Smooth muscle cell (in vitro differentiated cells): Measurements from ENCODE around the gene C10orf90. TPM values are rescaled to one million over a fixed set of nuclear protein-coding genes. Genes with fewer than 3 reads are reported as not detected.
"Not testable (repeated sequence)": the region's sequence is repeated elsewhere in the genome, so short reads cannot be mapped to it uniquely, and the experiment has no call there.

ENCODE experiments used
- DNase-seq: peaks from one replicate; lab custom pipeline; 2025; ENCODE audit not compliant: unreplicated experiment; lab: John Stamatoyannopoulos, UW
- H2AFZ ChIP-seq: fragments of 200-600 bp; sonication (generic); 2 replicates; pipeline ENCODE4 v1.6.0; 2016; ENCODE audit warnings: antibody characterized with exemption, low read depth, mild to moderate bottlenecking
- H3F3A ChIP-seq: fragments of 200-600 bp; sonication (generic); 2 replicates; pipeline ENCODE4 v1.6.0; 2017; ENCODE audit warnings: antibody characterized with exemption, low read depth
- H3K27ac ChIP-seq: fragments of 200-600 bp; sonication (generic); 2 replicates; pipeline ENCODE4 v1.5.1; 2016; ENCODE audit warnings: low read depth, mild to moderate bottlenecking
- H3K27me3 ChIP-seq: fragments of 200-600 bp; sonication (generic); 2 replicates; pipeline ENCODE4 v1.6.1; 2016; ENCODE audit warnings: low read depth, mild to moderate bottlenecking
- H3K36me3 ChIP-seq: fragments of 200-600 bp; sonication (generic); 2 replicates; pipeline ENCODE4 v1.5.1; 2016; ENCODE audit warnings: low read depth
- H3K4me1 ChIP-seq: fragments of 200-600 bp; sonication (generic); 2 replicates; pipeline ENCODE4 v1.5.1; 2016; ENCODE audit warnings: low read depth
- H3K4me2 ChIP-seq: fragments of 200-600 bp; sonication (generic); 2 replicates; pipeline ENCODE4 v1.6.0; 2016; ENCODE audit warnings: mild to moderate bottlenecking
- H3K4me3 ChIP-seq: fragments of 200-600 bp; sonication (generic); 2 replicates; pipeline ENCODE4 v1.5.1; 2016; ENCODE audit warnings: mild to moderate bottlenecking
- H3K79me2 ChIP-seq: fragments of 200-600 bp; sonication (generic); 2 replicates; pipeline ENCODE4 v1.6.0; 2016; ENCODE audit warnings: low read depth, mild to moderate bottlenecking
- H3K9ac ChIP-seq: fragments of 200-600 bp; sonication (generic); 2 replicates; pipeline ENCODE4 v1.6.0; 2016; ENCODE audit warnings: low read depth
- H3K9me3 ChIP-seq: fragments of 200-600 bp; sonication (generic); replicated peaks from 2 replicates; pipeline ENCODE4 v1.5.1; 2016; ENCODE audit warnings: low read depth
- H4K20me1 ChIP-seq: fragments of 200-600 bp; sonication (generic); 2 replicates; pipeline ENCODE4 v1.6.0; 2016; ENCODE audit warnings: low read depth
- CTCF ChIP-seq: fragments of 200-600 bp; sonication (generic); IDR thresholded peaks from 2 replicates; pipeline ENCODE4 v1.5.1; 2017; ENCODE audit warnings: borderline replicate concordance, mild to moderate bottlenecking, antibody characterized with exemption; ENCODE audit not compliant: insufficient read depth, poor library complexity, severe bottlenecking
- WGBS: methylation state at CpG from one replicate; pipeline ENCODE4 v1.1.7; 2016; ENCODE audit warnings: low lambda C conversion rate; 5-methylcytosine and 5-hydroxymethylcytosine counted together
- polyA plus RNA-seq: library from polyadenylated mRNA; unstranded; fragments of >200 nt; fragmentation: Nextera tagmentation; extraction: Ambion mirVana; gene quantifications from 2 replicates; pipeline ENCODE4 v1.2.1, GENCODE V29; 2016
- total RNA-seq: library from RNA; depleted of rRNA; stranded (reverse); fragments of >200 nt; gene quantifications from 2 replicates; pipeline ENCODE4 v1.2.3, GENCODE V29; 2014

C10orf90 gene
- total and polyA plus RNA-seq, 2 experiments from 2014 or later, result 0.10 to 1.8 TPM

- no peak for DNase-seq
- no peak overlapping the region for H2AFZ ChIP-seq
- no peaks in the 10 kb centered on the region for H3K79me2 ChIP-seq
- H3F3A ChIP-seq, result no peaks in the 10 kb centered on the region
- no peak overlapping the region for H3K27ac ChIP-seq
- peaks cover 11% of the 10 kb centered on the region for H3K4me1 ChIP-seq
- H3K36me3 ChIP-seq, result no peaks in the 10 kb centered on the region
- no peak overlapping the region for H3K9ac ChIP-seq
- H4K20me1 ChIP-seq, result no peaks in the 10 kb centered on the region
- WGBS, result 81% methylated on average over 1 of the region's 1 CpG
- no peak overlapping the region for H3K4me2 ChIP-seq
- H3K9me3 ChIP-seq, result no peaks in the 10 kb centered on the region
- H3K27me3 ChIP-seq, result no peaks in the 10 kb centered on the region
- H3K4me3 ChIP-seq, result no peak overlapping the region
- no peak for TF ChIP-seq CTCF
These were observed 111.6 kb downstream of the C10orf90 start for GRCh38 chr10:126558881-126559280.

- H3K36me3 ChIP-seq, result no peaks in the 10 kb centered on the region
- no peak overlapping the region for H3K4me3 ChIP-seq
- H4K20me1 ChIP-seq, result no peaks in the 10 kb centered on the region
- H3K9ac ChIP-seq, result no peak overlapping the region
- H3K27ac ChIP-seq, result no peak overlapping the region
- no peak for DNase-seq
- no peaks in the 10 kb centered on the region for H3F3A ChIP-seq
- no peak for TF ChIP-seq CTCF
- no peaks in the 10 kb centered on the region for H3K79me2 ChIP-seq
- no peak overlapping the region for H2AFZ ChIP-seq
- no peaks in the 10 kb centered on the region for H3K4me1 ChIP-seq
- no peaks in the 10 kb centered on the region for H3K9me3 ChIP-seq
- H3K27me3 ChIP-seq, result no peaks in the 10 kb centered on the region
- H3K4me2 ChIP-seq, result no peak overlapping the region
These were observed 119.3 kb downstream of the C10orf90 start for GRCh38 chr10:126551202-126551601.

- WGBS, result 67% methylated on average over 4 of the region's 4 CpGs
- not testable (repeated sequence) for H4K20me1 ChIP-seq, H3K4me2 ChIP-seq, H3K9ac ChIP-seq, DNase-seq, H3K36me3 ChIP-seq, H3K9me3 ChIP-seq, H3K27ac ChIP-seq, H2AFZ ChIP-seq, H3K79me2 ChIP-seq, H3K27me3 ChIP-seq, H3K4me1 ChIP-seq, H3F3A ChIP-seq, H3K4me3 ChIP-seq
These were observed 119.9 kb downstream of the C10orf90 start for GRCh38 chr10:126550586-126550985.

GRCh38 chr10:126549344-126549743 lies 121.1 kb downstream of the C10orf90 start:
- no peaks in the 10 kb centered on the region for H3K27me3 ChIP-seq
- no peak for TF ChIP-seq CTCF

More at GRCh38 chr10:126549344-126549743, 121.1 kb downstream of the C10orf90 start:
- Histone ChIP-seq H3K9ac (no peak overlapping the region), H3K4me2 (no peak overlapping the region), H3K9me3 (no peaks in the 10 kb centered on the region), H4K20me1 (no peaks in the 10 kb centered on the region), H3K79me2 (no peaks in the 10 kb centered on the region), H3K36me3 (no peaks in the 10 kb centered on the region), H3K4me3 (no peak overlapping the region), H3F3A (no peaks in the 10 kb centered on the region), H3K4me1 (no peaks in the 10 kb centered on the region), H2AFZ (no peak overlapping the region), H3K27ac (no peak overlapping the region)
- DNase-seq, result no peak
